K562 (cell line): ENCODE data around the gene TUSC7.

Source experiments
- GABPA ChIP-seq: fragments of 200-800 bp; sonication (Bioruptor generic); conservative IDR thresholded peaks from 2 replicates; pipeline ENCODE4 v1.6.1; 2016; ENCODE audit warnings: low read depth, missing genetic modification characterization, missing compliant biosample characterization
- PTBP1 ChIP-seq: fragments of 200-400 bp; formaldehyde crosslinking; IDR thresholded peaks from 2 replicates; pipeline ENCODE4 v1.6.1; 2017; ENCODE audit warnings: low read depth, low read length
- SMC3 ChIP-seq: conservative IDR thresholded peaks from 2 replicates; pipeline ENCODE4 v1.6.1; 2011; ENCODE audit warnings: low read depth, low read length, improper control_type of control experiment; ENCODE audit not compliant: insufficient read depth
- TAF9B ChIP-seq: fragments of 450-650 bp; IDR thresholded peaks from 2 replicates; pipeline ENCODE4 v1.6.1; 2018; ENCODE audit warnings: mild to moderate bottlenecking; ENCODE audit not compliant: partially characterized antibody
- TBL1XR1 ChIP-seq, 2 experiments: IDR thresholded peaks; 2 replicates each; pipeline ENCODE4 v1.6.1; 2012; ENCODE audit warnings: improper control_type of control experiment in 2 of 2, low read length in 2 of 2, mild to moderate bottlenecking in 1 of 2
- ZNF184 ChIP-seq: sonication (generic); formaldehyde crosslinking; IDR thresholded peaks from 2 replicates; pipeline ENCODE4 v1.5.0; 2020; ENCODE audit warnings: missing genetic modification reagents
- TF ChIP-seq, protein P1 (sequence below): fragments of 150-350 bp; IDR thresholded peaks from 2 replicates; pipeline ENCODE4 v1.6.1; 2014; ENCODE audit warnings: low read depth, mild to moderate bottlenecking, low read length, borderline replicate concordance
- TF ChIP-seq, protein P2 (sequence below), 3 experiments: IDR thresholded peaks in 2 of 3; conservative IDR thresholded peaks in 1 of 3; 2 replicates each; pipeline ENCODE4 v1.5.1; 2011 to 2012; ENCODE audit warnings: low read length in 3 of 3, mild to moderate bottlenecking in 3 of 3, control low read depth in 2 of 3, improper control_type of control experiment in 1 of 3, inconsistent platforms in 1 of 3, low read depth in 1 of 3, mixed read lengths in 1 of 3, moderate library complexity in 1 of 3; ENCODE audit not compliant: insufficient read depth in 2 of 3
- TF ChIP-seq, protein P3 (sequence below): sonication (generic); formaldehyde crosslinking; IDR thresholded peaks from 2 replicates; pipeline ENCODE4 v1.8.1; 2022; ENCODE audit warnings: missing genetic modification reagents
- TF ChIP-seq, protein P4 (sequence below): sonication (generic); formaldehyde crosslinking; IDR thresholded peaks from 2 replicates; pipeline ENCODE4 v1.5.0; 2020; ENCODE audit warnings: missing genetic modification reagents

DNA sequence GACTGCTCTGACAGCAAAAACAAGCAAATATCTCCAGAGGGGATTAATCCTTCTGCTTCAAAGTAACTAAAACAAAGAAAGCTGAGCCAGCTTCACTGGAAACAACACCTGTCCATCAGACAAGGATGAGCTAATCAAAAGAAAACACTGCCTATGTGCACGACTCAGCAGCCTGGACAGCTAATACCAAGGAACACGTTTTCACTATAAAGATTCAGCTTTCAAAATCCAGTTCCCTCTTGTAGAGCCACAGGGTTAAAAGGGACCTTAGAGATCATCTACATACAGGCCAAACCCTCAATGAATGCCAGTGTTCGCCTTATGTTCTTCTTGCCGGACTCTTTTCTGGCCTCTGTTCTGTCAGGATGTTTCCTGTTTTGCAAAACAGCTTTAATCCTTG is 6.9 kb downstream of the TUSC7 start:
- TF ChIP-seq, protein P1, sequence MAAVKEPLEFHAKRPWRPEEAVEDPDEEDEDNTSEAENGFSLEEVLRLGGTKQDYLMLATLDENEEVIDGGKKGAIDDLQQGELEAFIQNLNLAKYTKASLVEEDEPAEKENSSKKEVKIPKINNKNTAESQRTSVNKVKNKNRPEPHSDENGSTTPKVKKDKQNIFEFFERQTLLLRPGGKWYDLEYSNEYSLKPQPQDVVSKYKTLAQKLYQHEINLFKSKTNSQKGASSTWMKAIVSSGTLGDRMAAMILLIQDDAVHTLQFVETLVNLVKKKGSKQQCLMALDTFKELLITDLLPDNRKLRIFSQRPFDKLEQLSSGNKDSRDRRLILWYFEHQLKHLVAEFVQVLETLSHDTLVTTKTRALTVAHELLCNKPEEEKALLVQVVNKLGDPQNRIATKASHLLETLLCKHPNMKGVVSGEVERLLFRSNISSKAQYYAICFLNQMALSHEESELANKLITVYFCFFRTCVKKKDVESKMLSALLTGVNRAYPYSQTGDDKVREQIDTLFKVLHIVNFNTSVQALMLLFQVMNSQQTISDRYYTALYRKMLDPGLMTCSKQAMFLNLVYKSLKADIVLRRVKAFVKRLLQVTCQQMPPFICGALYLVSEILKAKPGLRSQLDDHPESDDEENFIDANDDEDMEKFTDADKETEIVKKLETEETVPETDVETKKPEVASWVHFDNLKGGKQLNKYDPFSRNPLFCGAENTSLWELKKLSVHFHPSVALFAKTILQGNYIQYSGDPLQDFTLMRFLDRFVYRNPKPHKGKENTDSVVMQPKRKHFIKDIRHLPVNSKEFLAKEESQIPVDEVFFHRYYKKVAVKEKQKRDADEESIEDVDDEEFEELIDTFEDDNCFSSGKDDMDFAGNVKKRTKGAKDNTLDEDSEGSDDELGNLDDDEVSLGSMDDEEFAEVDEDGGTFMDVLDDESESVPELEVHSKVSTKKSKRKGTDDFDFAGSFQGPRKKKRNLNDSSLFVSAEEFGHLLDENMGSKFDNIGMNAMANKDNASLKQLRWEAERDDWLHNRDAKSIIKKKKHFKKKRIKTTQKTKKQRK = no peak
- TF ChIP-seq, protein P2, sequence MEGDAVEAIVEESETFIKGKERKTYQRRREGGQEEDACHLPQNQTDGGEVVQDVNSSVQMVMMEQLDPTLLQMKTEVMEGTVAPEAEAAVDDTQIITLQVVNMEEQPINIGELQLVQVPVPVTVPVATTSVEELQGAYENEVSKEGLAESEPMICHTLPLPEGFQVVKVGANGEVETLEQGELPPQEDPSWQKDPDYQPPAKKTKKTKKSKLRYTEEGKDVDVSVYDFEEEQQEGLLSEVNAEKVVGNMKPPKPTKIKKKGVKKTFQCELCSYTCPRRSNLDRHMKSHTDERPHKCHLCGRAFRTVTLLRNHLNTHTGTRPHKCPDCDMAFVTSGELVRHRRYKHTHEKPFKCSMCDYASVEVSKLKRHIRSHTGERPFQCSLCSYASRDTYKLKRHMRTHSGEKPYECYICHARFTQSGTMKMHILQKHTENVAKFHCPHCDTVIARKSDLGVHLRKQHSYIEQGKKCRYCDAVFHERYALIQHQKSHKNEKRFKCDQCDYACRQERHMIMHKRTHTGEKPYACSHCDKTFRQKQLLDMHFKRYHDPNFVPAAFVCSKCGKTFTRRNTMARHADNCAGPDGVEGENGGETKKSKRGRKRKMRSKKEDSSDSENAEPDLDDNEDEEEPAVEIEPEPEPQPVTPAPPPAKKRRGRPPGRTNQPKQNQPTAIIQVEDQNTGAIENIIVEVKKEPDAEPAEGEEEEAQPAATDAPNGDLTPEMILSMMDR (IDR thresholded peaks at IDR 0.05 in 2 of 3, conservative IDR thresholded peaks at IDR 0.05 in 1 of 3; ENCODE audit: insufficient read depth in 2 of 3, low read depth in 1 of 3, low read length in 3 of 3) = no peak
- TF ChIP-seq GABPA = no peak
- TF ChIP-seq ZNF184 (CRISPR knock-in tag) = no peak
- TF ChIP-seq, protein P3, sequence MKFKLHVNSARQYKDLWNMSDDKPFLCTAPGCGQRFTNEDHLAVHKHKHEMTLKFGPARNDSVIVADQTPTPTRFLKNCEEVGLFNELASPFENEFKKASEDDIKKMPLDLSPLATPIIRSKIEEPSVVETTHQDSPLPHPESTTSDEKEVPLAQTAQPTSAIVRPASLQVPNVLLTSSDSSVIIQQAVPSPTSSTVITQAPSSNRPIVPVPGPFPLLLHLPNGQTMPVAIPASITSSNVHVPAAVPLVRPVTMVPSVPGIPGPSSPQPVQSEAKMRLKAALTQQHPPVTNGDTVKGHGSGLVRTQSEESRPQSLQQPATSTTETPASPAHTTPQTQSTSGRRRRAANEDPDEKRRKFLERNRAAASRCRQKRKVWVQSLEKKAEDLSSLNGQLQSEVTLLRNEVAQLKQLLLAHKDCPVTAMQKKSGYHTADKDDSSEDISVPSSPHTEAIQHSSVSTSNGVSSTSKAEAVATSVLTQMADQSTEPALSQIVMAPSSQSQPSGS (CRISPR knock-in tag) = no peak
- TF ChIP-seq TAF9B = no peak
- TF ChIP-seq SMC3 = no peak
- TF ChIP-seq, protein P4, sequence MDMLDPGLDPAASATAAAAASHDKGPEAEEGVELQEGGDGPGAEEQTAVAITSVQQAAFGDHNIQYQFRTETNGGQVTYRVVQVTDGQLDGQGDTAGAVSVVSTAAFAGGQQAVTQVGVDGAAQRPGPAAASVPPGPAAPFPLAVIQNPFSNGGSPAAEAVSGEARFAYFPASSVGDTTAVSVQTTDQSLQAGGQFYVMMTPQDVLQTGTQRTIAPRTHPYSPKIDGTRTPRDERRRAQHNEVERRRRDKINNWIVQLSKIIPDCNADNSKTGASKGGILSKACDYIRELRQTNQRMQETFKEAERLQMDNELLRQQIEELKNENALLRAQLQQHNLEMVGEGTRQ (CRISPR knock-in tag) = no peak
- TF ChIP-seq TBL1XR1 (IDR thresholded peaks at IDR 0.05; ENCODE audit: low read length in 2 of 2) = no peak
- no peak for TF ChIP-seq PTBP1
